ENCODE results near the gene GSTM5. TPM values are rescaled to one million over a fixed set of nuclear protein-coding genes. Genes with fewer than 3 reads are reported as not detected.
A peak's percentile ranks its signal among the peaks of the same experiment; 100 is the strongest.

Gene GSTM5
- total and polyA plus RNA-seq, 2 of the 13 experiments (the other 11 are each of a cell fraction or from before 2014, with no cell fraction given): not detected

DNA sequence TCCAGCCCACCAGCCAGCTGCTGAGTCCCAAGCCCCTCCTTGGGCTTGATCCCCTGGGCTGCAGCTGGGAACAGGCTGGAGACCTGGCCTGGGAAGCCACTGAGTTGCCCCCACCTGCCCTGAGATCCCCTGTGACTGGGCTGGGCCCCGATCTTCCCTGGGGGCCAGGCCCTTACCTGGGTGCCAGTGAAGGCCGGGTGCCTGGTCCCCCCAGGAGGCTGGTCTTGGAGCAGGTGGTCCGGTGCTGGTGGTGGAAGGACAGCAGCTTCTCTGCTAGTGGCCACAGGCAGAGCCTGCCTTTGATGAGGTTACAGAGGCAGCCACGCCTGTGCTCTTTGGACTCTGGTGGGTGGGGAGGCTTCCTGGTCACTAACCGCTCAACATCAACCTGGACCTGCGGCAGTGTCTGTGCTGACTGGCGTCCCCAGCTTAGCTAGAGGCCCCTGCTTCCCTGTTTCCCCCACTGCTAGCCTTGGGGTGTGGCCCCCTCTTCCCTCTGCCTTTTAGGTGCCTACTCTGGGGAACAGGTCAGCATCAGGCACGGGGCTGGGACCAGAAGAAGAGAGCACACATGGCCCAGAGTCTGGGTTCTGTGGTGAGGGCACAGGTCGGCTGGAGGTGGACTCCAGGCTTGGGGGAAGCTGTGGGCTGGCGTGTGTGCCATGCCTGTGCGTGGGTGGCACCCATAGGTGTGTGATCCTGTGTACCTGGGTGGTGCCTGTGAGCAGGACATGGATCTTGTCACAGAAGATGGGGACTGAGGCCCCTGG lies 51.8 kb downstream of the GSTM5 start, which contains the start of gene EPS8L3 (continued):
- TF ChIP-seq, protein P1, sequence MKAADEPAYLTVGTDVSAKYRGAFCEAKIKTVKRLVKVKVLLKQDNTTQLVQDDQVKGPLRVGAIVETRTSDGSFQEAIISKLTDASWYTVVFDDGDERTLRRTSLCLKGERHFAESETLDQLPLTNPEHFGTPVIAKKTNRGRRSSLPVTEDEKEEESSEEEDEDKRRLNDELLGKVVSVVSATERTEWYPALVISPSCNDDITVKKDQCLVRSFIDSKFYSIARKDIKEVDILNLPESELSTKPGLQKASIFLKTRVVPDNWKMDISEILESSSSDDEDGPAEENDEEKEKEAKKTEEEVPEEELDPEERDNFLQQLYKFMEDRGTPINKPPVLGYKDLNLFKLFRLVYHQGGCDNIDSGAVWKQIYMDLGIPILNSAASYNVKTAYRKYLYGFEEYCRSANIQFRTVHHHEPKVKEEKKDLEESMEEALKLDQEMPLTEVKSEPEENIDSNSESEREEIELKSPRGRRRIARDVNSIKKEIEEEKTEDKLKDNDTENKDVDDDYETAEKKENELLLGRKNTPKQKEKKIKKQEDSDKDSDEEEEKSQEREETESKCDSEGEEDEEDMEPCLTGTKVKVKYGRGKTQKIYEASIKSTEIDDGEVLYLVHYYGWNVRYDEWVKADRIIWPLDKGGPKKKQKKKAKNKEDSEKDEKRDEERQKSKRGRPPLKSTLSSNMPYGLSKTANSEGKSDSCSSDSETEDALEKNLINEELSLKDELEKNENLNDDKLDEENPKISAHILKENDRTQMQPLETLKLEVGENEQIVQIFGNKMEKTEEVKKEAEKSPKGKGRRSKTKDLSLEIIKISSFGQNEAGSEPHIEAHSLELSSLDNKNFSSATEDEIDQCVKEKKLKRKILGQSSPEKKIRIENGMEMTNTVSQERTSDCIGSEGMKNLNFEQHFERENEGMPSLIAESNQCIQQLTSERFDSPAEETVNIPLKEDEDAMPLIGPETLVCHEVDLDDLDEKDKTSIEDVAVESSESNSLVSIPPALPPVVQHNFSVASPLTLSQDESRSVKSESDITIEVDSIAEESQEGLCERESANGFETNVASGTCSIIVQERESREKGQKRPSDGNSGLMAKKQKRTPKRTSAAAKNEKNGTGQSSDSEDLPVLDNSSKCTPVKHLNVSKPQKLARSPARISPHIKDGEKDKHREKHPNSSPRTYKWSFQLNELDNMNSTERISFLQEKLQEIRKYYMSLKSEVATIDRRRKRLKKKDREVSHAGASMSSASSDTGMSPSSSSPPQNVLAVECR (CRISPR knock-in tag; IDR thresholded peaks at IDR 0.05; ENCODE audit: borderline replicate concordance): peak; percentile 75; the same call in 1 of the 2 replicates
- TF ChIP-seq ZNF75D (CRISPR knock-in tag; IDR thresholded peaks at IDR 0.05; ENCODE audit: borderline replicate concordance) (no peak), HNRNPH1 (optimal IDR thresholded peaks at IDR 0.05; ENCODE audit: low read depth, low read length) (no peak), SOX5 (CRISPR knock-in tag; IDR thresholded peaks at IDR 0.05; ENCODE audit: borderline replicate concordance) (peak; percentile 73; the same call in 1 of the 2 replicates), MBNL3 (CRISPR knock-in tag; conservative IDR thresholded peaks at IDR 0.05) (no peak), ZNF101 (CRISPR knock-in tag; IDR thresholded peaks at IDR 0.05; ENCODE audit: borderline replicate concordance, low read depth) (no peak), ZNF703 (CRISPR knock-in tag; IDR thresholded peaks at IDR 0.05; ENCODE audit: borderline replicate concordance) (no peak), ZNF343 (CRISPR knock-in tag; IDR thresholded peaks at IDR 0.05) (0 out of 2 replicates have a peak, but pooled peaks have one; percentile 42), ZSCAN30 (CRISPR knock-in tag; IDR thresholded peaks at IDR 0.05) (no peak), ZKSCAN5 (CRISPR knock-in tag; IDR thresholded peaks at IDR 0.05) (peak; percentile 17; the same call in 1 of the 2 replicates), NFATC3 (CRISPR knock-in tag; IDR thresholded peaks at IDR 0.05) (no peak), ZNF552 (CRISPR knock-in tag; IDR thresholded peaks at IDR 0.05; ENCODE audit: borderline replicate concordance) (no peak; the same call in 1 of the 2 replicates), PHF21A (CRISPR knock-in tag; IDR thresholded peaks at IDR 0.05) (0 out of 2 replicates have a peak, but pooled peaks have one; percentile 51)
- TF ChIP-seq, protein P2, sequence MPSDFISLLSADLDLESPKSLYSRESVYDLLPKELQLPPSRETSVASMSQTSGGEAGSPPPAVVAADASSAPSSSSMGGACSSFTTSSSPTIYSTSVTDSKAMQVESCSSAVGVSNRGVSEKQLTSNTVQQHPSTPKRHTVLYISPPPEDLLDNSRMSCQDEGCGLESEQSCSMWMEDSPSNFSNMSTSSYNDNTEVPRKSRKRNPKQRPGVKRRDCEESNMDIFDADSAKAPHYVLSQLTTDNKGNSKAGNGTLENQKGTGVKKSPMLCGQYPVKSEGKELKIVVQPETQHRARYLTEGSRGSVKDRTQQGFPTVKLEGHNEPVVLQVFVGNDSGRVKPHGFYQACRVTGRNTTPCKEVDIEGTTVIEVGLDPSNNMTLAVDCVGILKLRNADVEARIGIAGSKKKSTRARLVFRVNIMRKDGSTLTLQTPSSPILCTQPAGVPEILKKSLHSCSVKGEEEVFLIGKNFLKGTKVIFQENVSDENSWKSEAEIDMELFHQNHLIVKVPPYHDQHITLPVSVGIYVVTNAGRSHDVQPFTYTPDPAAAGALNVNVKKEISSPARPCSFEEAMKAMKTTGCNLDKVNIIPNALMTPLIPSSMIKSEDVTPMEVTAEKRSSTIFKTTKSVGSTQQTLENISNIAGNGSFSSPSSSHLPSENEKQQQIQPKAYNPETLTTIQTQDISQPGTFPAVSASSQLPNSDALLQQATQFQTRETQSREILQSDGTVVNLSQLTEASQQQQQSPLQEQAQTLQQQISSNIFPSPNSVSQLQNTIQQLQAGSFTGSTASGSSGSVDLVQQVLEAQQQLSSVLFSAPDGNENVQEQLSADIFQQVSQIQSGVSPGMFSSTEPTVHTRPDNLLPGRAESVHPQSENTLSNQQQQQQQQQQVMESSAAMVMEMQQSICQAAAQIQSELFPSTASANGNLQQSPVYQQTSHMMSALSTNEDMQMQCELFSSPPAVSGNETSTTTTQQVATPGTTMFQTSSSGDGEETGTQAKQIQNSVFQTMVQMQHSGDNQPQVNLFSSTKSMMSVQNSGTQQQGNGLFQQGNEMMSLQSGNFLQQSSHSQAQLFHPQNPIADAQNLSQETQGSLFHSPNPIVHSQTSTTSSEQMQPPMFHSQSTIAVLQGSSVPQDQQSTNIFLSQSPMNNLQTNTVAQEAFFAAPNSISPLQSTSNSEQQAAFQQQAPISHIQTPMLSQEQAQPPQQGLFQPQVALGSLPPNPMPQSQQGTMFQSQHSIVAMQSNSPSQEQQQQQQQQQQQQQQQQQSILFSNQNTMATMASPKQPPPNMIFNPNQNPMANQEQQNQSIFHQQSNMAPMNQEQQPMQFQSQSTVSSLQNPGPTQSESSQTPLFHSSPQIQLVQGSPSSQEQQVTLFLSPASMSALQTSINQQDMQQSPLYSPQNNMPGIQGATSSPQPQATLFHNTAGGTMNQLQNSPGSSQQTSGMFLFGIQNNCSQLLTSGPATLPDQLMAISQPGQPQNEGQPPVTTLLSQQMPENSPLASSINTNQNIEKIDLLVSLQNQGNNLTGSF (CRISPR knock-in tag; IDR thresholded peaks at IDR 0.05): no peak
- TF ChIP-seq, protein P3, sequence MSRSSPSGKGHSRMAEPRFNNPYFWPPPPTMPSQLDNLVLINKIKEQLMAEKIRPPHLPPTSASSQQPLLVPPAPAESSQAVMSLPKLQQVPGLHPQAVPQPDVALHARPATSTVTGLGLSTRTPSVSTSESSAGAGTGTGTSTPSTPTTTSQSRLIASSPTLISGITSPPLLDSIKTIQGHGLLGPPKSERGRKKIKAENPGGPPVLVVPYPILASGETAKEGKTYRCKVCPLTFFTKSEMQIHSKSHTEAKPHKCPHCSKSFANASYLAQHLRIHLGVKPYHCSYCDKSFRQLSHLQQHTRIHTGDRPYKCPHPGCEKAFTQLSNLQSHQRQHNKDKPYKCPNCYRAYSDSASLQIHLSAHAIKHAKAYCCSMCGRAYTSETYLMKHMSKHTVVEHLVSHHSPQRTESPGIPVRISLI (CRISPR knock-in tag; IDR thresholded peaks at IDR 0.05; ENCODE audit: borderline replicate concordance): no peak
- TF ChIP-seq, protein P4, sequence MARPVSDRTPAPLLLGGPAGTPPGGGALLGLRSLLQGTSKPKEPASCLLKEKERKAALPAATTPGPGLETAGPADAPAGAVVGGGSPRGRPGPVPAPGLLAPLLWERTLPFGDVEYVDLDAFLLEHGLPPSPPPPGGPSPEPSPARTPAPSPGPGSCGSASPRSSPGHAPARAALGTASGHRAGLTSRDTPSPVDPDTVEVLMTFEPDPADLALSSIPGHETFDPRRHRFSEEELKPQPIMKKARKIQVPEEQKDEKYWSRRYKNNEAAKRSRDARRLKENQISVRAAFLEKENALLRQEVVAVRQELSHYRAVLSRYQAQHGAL (CRISPR knock-in tag; IDR thresholded peaks at IDR 0.05; ENCODE audit: not compliant biosample characterization): no peak

Data from HepG2 (cell line).